Lower lobe of right lung (tissue), 2 donors: ENCODE results near the gene SLC39A10. TPM values are rescaled to one million over a fixed set of nuclear protein-coding genes. Genes with fewer than 3 reads are reported as not detected.

Source experiments
- ATAC-seq, 2 donors: fragments of 200-7000 bp; cut with Tn5 transposase; one replicate each; pipeline ENCODE4 v1.9.1; 2020 to 2022; ENCODE audit warnings: mild to moderate bottlenecking in 2 of 2, moderate library complexity in 2 of 2
- DNase-seq: peaks from one replicate; pipeline ENCODE4 v3.0.0-alpha.2; 2020
- H3K27ac ChIP-seq: fragments of 200-600 bp; one replicate; pipeline ENCODE4 v1.8.0; 2022
- H3K27me3 ChIP-seq: fragments of 200-600 bp; one replicate; pipeline ENCODE4 v1.8.0; 2022; ENCODE audit warnings: low read depth
- H3K36me3 ChIP-seq: fragments of 200-600 bp; one replicate; pipeline ENCODE4 v1.8.0; 2022; ENCODE audit warnings: mild to moderate bottlenecking
- H3K4me1 ChIP-seq: fragments of 200-600 bp; one replicate; pipeline ENCODE4 v1.8.0; 2022
- H3K4me3 ChIP-seq: fragments of 200-600 bp; one replicate; pipeline ENCODE4 v1.8.0; 2022; ENCODE audit warnings: mild to moderate bottlenecking
- H3K9me3 ChIP-seq: fragments of 200-600 bp; one replicate; pipeline ENCODE4 v1.8.0; 2022
- CTCF ChIP-seq: fragments of 200-600 bp; IDR thresholded peaks from one replicate; pipeline ENCODE4 v1.8.0; 2022; ENCODE audit warnings: antibody characterized with exemption, mild to moderate bottlenecking
- intact Hi-C: fragments of 100-400 bp; cut with DNase I; formaldehyde crosslinking; loops from one replicate; pipeline ENCODE4 v1.11.0; 2022
- total RNA-seq: library from RNA; stranded (reverse); fragmentation: NEBNext Ultra II Directional; extraction: Animal tissue kit (Norgen Biotek cat#: 25700); gene quantifications from one replicate; pipeline ENCODE4 v1.2.1, GENCODE V29; 2021
- donor health status: DM: no; HTN: yes; CAD: no; lungs with severe emphysema.

The SLC39A10 gene
- total RNA-seq, 1 donor from 2014 or later: 37.2 TPM

DNA sequence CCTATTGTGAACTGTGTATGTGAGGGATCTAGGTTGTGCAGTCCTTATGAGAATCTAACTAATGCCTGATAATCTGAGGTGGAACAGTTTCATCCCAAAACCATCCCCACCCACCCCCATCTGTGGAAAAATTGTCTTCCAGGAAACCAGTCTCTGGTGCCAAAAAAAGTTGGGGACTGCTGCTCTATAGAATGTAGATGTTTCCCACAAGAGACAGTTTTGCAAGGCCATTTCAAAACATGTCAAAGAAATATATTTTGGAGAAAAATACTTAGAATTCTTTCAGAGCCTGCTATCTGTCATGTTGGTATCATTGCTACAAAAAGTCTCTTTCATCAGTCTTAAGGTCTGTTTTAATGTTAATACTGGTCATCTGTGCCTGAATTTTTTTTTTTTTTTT is 4.1 kb upstream of the SLC39A10 start:
- intact Hi-C loops: no loop called here
- H3K27ac ChIP-seq: no peak overlapping the region
- H3K4me3 ChIP-seq: no peak overlapping the region
- H3K36me3 ChIP-seq: no peaks in the 10 kb centered on the region
- ATAC-seq: no peak
- no peak for TF ChIP-seq CTCF
- no peaks in the 10 kb centered on the region for H3K4me1 ChIP-seq
- no peak for DNase-seq
- no peaks in the 10 kb centered on the region for H3K27me3 ChIP-seq
- no peaks in the 10 kb centered on the region for H3K9me3 ChIP-seq

DNA sequence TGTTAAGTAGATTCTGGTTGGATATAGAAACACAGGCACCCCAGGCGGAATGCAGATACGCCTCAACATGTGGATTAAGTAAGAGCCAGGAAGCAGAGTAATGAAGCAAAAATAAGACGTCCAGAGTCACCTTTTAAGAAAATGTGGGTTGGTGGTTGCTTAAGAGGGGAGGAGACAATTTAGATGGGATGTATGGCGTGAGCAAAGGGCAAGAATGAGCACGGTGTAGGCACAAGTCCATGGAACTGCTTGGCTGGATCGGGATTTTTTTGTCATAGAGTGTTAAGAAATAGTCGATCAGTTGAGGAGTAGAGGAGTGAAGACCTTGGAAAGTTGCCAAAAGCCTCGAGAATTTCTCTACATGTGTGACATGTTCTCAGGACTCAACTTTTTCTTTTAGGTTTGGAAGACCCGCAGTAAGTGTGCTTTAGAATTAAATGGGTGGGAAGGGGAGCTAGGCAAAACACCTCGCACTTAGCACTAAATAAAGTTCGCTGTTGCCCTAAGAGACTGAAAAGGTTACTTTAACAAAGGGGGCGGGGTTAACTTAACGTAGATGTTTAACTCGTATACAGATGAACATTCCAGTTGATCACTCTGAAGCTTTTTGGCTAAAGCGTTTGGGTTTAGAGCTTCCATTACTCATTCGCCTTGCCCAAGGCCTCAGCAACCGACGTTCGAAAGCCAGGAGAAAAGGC is 716 bp upstream of the SLC39A10 start:
- Histone ChIP-seq H3K27me3 (no peaks in the 10 kb centered on the region), H3K9me3 (no peaks in the 10 kb centered on the region), H3K4me1 (peaks cover 20% of the 10 kb centered on the region), H3K36me3 (no peaks in the 10 kb centered on the region), H3K4me3 (peak overlapping the region; percentile 86), H3K27ac (peak overlapping the region; percentile 99)
- DNase-seq (no peak), ATAC-seq (no peak)
- intact Hi-C loops: loop anchor here (5.0 kb wide), 1 partner anchor 159 kb away; no protein-coding TSS in a partner anchor
- no peak for TF ChIP-seq CTCF

GRCh38 chr2:195657634-195658540 is 861 bp downstream of the SLC39A10 start:
- intact Hi-C loops: loop anchor here (5.0 kb wide), 1 partner anchor 161 kb away; no protein-coding TSS in a partner anchor
- Histone ChIP-seq H3K27me3 (no peaks in the 10 kb centered on the region), H3K36me3 (no peaks in the 10 kb centered on the region), H3K9me3 (no peaks in the 10 kb centered on the region), H3K4me1 (peaks cover 26% of the 10 kb centered on the region), H3K4me3 (peak overlapping the region; percentile 86), H3K27ac (peak overlapping the region; percentile 99)
- ATAC-seq (peak; percentile 40 to 47), DNase-seq (peak; percentile 77)
- no peak for TF ChIP-seq CTCF

- Histone ChIP-seq H3K27me3 (no peaks in the 10 kb centered on the region), H3K27ac (peak overlapping the region; percentile 99), H3K4me1 (peaks cover 26% of the 10 kb centered on the region), H3K9me3 (no peaks in the 10 kb centered on the region), H3K4me3 (peak overlapping the region; percentile 86), H3K36me3 (no peaks in the 10 kb centered on the region)
- ATAC-seq (peak in 1 of 2 donors; percentile 17), DNase-seq (no peak)
- intact Hi-C loops: loop anchor here (5.0 kb wide), 1 partner anchor 161 kb away; no protein-coding TSS in a partner anchor
- no peak for TF ChIP-seq CTCF
Measured at GRCh38 chr2:195658541-195658890, 1.5 kb downstream of the SLC39A10 start.

GRCh38 chr2:195659114-195659513 is 2.1 kb downstream of the SLC39A10 start:
- Histone ChIP-seq H3K27me3 (no peaks in the 10 kb centered on the region), H3K4me3 (peak overlapping the region; percentile 86), H3K4me1 (peaks cover 26% of the 10 kb centered on the region), H3K36me3 (no peaks in the 10 kb centered on the region), H3K27ac (peak overlapping the region; percentile 14), H3K9me3 (no peaks in the 10 kb centered on the region)
- intact Hi-C loops: loop anchor here (5.0 kb wide), 1 partner anchor 162 kb away; no protein-coding TSS in a partner anchor
- TF ChIP-seq CTCF: no peak
- DNase-seq (no peak), ATAC-seq (peak in 1 of 2 donors; percentile 41)
